GM19467 (cell line): ENCODE data around the gene RDH13.
"Not testable (repeated sequence)": the region's sequence is repeated elsewhere in the genome, so short reads cannot be mapped to it uniquely, and the experiment has no call there.

ENCODE experiments used
- ATAC-seq: cut with Tn5 transposase; IDR thresholded peaks from one replicate; pipeline ENCODE4 v1.9.1; 2021; ENCODE audit warnings: mild to moderate bottlenecking, moderate library complexity; ENCODE audit not compliant: unreplicated experiment

RDH13 gene

GRCh38 chr19:55048446-55048845, 14.5 kb downstream of the RDH13 start:
- ATAC-seq: no peak

- ATAC-seq: no peak
Measured at GRCh38 chr19:55047951-55048350, 15.0 kb downstream of the RDH13 start.

GRCh38 chr19:55046975-55047622, 15.8 kb downstream of the RDH13 start:
- no peak for ATAC-seq

- ATAC-seq: no peak
Measured at GRCh38 chr19:55044771-55045716, 17.9 kb downstream of the RDH13 start.

- no peak for ATAC-seq
Measured at GRCh38 chr19:55044286-55044685, 18.7 kb downstream of the RDH13 start.

GRCh38 chr19:55042688-55043087, 20.3 kb downstream of the RDH13 start:
- ATAC-seq: no peak

- no peak for ATAC-seq
Measured at GRCh38 chr19:55042344-55042678, 20.6 kb downstream of the RDH13 start.

- ATAC-seq: no peak
Measured at GRCh38 chr19:55041627-55042343, 21.2 kb downstream of the RDH13 start.

GRCh38 chr19:55041244-55041626, 21.7 kb downstream of the RDH13 start:
- ATAC-seq: no peak

- not testable (repeated sequence) for ATAC-seq
Measured at GRCh38 chr19:55040654-55041053, 22.3 kb downstream of the RDH13 start.

GRCh38 chr19:55037603-55038002, 25.3 kb downstream of the RDH13 start:
- ATAC-seq: not testable (repeated sequence)

- no peak for ATAC-seq
Measured at GRCh38 chr19:55036058-55036457, 26.9 kb downstream of the RDH13 start.

- ATAC-seq: no peak
Measured at GRCh38 chr19:55034751-55035150, 28.2 kb downstream of the RDH13 start.

GRCh38 chr19:55032976-55033643, 29.8 kb downstream of the RDH13 start:
- not testable (repeated sequence) for ATAC-seq

- ATAC-seq: no peak
Measured at GRCh38 chr19:55032170-55032800, 30.7 kb downstream of the RDH13 start.

- ATAC-seq: no peak
Measured at GRCh38 chr19:55031178-55031577, 31.8 kb downstream of the RDH13 start.

- ATAC-seq: no peak
Measured at GRCh38 chr19:55028757-55029156, 34.2 kb downstream of the RDH13 start.

GRCh38 chr19:55027472-55028337, 35.2 kb downstream of the RDH13 start:
- ATAC-seq: no peak

GRCh38 chr19:55027140-55027471, 35.8 kb downstream of the RDH13 start:
- not testable (repeated sequence) for ATAC-seq

- no peak for ATAC-seq
Measured at GRCh38 chr19:55024111-55024510, 38.8 kb downstream of the RDH13 start.
